GM21737 (cell line): Measurements from ENCODE around the gene SLC15A3.
"Not testable (repeated sequence)": the region's sequence is repeated elsewhere in the genome, so short reads cannot be mapped to it uniquely, and the experiment has no call there.

Experiments used
- ATAC-seq: cut with Tn5 transposase; IDR thresholded peaks from one replicate; pipeline ENCODE4 v1.9.1; 2021; ENCODE audit warnings: mild to moderate bottlenecking, moderate library complexity; ENCODE audit not compliant: unreplicated experiment

The SLC15A3 gene

DNA sequence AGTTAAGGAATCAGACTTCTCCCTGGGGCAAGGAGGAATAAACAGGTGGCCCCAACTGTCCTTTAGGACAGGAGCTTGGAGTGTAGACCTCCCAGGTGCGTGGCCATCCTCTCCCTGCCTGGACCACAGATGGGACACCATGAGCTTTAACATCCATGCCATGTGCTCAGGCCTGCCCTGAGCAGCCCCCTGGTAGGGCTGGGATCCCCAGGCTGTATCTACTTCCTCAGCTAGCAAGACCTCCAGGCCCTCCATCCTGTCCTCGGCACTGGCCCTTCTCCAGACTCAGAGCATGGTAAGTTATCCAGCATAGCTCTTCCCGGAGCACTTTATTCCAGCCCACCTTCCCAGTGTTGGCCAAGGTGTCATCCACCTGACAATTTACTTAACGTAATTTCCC is 25.2 kb upstream of the SLC15A3 start:
- no peak for ATAC-seq

DNA sequence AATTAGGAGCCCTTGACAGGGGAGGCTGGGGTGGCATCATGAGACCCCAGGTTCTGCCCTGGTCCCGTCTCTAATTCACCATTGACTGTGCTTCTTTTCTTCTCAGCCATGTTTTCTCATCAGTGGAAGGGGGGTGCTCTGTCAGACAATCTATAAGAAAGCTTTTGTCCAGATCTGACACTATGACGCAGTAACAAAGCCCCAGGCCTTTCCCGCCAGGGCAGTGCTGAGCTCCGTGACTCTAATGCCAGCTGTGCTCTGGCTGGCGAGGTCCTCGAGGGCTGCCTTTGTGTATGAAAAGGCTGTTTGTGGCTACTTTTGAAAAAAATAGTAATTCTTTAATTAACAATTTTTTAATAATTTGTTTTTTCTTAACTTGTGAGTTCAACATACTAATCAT is 22.8 kb upstream of the SLC15A3 start:
- ATAC-seq, result no peak

DNA sequence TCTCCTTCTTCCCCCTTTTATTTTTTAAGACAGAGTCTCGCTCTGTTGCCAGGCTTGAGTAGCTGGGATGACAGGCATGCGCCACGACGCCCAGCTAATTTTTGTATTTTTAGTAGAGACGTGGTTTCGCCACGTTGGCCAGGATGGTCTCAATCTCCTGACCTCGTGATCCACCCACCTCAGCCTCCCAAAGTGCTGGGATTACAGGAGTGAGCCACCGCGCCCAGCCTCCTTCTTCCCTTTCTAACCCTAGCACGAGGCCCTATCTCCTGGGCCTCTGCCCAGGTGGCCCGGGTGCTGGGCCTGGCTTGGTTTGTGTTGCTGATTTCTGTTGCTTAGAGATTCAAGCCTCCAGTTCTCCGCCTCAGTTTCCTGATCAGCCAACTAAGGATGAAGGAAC is 22.3 kb upstream of the SLC15A3 start:
- ATAC-seq, result not testable (repeated sequence)

DNA sequence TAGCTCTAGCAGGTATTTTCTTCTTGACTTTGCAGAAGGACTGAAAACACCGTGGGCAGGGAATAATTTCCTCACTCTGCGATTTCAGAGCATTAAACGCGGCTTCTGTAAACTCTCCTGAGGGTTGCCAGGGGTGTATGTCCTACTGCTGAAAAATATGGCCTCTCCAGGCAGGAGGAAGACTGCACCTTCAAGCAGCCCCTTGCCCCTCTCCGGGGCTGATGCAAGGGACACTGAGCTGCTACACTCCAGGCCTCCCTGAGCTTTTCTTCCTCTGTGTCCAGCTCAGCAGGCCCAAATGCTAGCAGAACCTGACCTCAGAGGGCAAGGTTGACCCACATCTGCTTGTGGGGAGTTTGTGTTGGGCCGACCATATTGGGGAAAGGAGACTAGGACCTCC is 21.7 kb upstream of the SLC15A3 start:
- no peak for ATAC-seq

DNA sequence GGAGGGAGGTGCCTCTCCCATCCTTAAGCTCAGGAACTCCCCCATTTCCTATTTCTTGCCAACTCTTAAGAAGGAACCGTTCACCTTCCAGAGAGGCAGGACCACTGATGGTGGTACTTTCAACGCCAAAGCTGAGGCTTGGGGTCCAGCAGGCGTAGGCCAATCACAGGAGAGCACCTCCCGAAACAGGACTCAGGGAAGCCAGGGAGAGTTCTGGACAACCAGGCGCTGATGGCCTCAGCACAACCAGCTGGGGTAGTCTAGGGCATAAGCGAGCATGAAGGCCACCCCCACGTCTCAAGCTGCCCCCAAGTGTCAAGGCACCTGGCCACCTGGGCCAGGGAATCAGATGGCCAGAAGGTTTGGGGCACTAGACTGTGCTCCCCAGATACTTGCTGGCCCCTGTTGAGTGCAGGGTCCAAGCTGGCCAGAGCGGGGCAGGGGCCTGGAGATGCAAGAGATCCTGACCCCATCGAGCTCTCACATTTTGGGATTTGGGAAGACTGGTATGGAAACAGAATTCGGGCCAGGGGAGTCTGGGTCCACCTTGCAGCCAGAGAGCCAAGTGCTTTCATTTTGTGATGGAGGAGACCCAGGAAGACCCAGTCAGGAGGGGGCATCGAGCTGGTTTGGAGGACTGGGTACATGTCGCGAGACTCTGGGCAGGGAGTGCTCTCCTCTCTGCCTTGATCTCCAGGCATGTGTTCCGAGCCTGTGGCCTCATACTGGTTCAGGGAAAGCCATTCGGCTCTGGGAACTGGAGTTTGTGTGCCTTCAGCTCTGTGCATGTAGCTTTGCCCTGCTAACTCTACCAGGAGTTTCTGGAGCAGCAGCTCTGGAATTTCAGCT is 20.4 kb upstream of the SLC15A3 start:
- no peak for ATAC-seq

DNA sequence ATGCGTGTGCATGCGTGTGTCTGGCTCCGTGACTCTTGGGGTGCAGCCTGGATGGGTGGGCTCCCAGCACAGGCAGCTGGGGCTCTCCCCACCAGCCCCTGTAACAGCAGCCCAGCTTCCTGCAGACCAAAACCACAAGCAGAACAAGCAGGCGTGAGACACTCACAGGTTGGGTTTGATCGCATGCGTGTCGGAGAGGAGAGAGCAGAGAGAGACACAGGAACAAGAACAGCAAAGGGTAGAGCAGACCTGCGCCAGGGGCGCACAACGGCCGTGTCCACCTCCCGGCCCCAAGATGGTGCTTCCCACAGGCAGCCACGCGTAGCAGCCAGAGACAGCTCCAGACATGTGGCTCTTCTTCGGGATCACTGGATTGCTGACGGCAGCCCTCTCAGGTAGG is 19.5 kb upstream of the SLC15A3 start, which contains the start of gene CD6:
TSS of gene CD6 (plus strand) at position 161 of the 400 bp plus-strand sequence. CDS start at position 347, 186 bp downstream.
- no peak for ATAC-seq

DNA sequence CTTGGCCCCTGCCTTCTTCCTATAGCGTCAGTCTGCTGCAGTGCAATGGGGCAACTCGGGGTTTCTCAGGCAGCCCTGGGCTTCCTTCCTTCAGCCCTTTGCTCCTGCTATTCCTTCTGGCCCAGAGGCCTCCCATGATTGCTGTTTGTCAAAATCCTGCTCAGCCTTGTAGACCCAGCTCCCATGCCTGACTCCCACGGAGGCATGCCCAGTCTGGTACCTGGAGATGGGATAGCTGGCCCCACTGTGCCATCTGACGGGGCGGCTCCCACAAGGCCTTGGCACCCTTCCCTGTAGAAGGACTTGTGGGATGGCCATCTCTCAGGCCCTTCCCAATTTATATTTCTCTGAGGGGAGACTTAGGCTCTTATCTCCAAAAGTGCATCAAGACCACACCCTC is 18.9 kb upstream of the SLC15A3 start:
- no peak for ATAC-seq

DNA sequence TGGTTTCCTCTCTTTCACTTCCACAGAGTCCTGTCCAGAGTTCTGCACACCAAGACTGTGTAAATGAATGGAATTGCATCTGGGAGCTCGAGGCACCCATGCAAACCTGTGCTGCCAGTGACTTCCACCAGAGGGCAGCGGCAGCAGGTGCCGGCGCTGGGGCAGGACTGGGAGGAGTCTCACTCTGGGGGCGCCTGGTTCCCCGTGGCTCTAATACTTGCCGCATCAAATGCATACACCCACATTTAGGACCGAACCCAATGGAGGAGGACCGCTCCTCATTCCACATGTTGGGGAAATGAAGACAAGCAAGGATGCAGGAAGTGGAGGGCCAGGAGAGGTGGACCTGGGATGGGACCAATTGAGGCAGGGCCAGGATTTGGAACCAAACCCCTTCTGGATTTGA is 18.4 kb upstream of the SLC15A3 start:
- ATAC-seq, result no peak

DNA sequence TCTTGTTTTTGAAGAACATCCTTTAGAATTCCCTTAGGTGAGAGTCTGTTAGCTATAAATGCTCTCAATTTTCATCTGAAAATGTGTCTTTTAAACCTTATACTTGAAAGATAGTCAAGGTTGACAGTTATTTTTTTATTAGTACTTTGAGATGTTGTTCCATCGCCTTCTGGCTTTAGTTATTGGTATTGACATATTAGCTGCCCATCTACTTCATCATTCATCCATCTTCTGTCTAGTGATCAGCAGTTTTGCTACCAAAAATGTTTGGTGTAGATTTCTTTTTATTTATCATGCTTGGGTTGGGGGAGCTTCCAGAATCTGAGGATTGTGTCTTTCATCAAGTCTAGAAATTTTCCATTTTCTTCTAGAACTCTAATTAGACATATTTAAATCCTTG is 16.2 kb upstream of the SLC15A3 start:
- ATAC-seq, result no peak

DNA sequence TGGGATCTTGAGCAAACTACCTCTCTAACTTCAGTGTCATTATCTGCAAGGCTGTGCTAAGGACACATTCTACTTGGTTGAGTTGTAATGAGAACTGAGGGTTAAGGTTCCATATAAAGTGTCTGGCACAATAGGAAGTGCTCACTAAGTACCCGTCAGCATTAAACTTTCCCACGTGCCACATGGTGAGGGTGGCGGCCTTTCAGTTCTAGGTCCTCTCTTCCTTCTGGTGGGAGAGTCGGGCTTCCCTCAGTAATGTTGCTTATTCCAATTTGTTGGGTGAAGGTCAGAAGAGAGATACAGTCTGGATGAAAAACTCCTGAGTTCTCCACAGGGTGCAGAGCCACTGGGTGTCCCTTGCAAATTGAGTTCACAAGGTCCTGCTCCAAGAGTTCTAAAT is 14.9 kb upstream of the SLC15A3 start:
- no peak for ATAC-seq

DNA sequence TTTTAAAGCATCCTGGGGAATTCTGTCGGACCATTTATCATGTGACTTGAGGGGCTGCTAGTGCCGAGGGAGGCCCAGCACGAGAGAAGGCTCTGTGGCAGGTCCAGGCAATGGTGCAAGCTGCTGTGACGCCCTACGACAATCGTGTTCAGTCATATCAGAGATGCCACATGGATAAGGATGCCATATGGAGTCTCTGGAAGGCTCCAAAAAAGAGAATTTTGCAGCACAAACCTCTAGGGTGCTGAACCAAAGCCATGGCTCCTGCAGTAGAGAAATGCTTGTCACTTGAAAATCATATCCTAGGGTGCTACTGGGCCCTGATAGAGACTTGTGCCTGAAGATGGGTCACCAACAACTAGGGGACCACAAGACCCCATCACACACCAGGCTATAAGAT is 12.8 kb upstream of the SLC15A3 start:
- ATAC-seq, result no peak

DNA sequence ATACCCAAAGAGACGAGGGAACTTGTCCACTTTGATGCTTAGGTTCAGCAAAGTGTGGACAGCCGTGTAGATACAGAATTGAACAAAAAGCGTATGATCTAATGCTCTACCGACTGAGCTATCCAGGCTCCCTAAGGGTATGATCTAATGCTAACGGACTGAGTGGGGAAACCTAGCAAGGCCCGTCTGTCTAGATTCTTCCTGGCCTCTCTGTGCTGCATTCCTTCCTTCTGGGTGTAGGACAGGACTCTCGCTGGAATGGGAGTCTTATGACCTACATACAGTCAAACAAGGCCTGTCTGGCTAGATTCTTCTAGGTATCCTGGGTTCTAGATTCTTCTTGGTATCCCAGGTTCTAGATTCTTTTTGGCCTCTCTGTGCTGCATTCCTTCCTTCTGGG is 8.4 kb upstream of the SLC15A3 start:
- ATAC-seq, result no peak

DNA sequence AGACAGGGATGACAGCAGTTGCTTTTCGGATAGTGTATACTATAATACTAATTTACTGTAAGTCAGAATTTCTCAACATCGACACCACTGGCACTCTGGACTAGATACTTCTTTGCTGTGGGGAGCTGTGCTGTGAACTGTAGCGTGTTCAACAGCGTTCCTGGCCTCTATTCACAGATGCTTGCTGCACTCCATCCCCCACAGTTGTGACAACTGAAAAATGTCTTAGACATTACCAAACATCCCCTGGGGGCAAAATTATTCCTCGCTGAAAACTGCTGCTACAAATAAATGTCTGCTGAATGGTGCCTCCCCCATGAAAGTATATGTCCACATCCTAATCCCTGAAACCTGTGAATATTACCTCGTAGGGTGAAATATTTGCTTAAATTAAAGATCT is 7.5 kb upstream of the SLC15A3 start:
- no peak for ATAC-seq

DNA sequence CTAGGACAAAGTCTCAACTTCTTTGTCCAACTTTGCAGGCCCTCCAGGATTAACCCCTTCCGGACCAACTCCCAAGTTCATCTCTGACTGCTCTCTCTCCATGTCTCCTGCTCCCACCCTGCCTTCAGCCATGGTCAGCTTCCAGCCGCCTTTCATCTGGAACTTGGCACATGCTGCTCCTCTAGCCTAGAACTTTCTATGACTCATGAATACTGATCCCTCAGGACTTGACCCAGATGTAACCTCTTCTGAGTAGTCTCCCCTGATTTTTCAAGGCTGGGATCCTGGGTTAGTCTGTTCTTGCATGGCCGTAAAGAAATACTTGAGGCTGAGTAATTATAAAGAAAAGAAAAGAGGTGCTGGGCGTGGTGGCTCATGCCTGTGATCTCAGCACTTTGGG is 5.2 kb upstream of the SLC15A3 start:
- ATAC-seq, result no peak

DNA sequence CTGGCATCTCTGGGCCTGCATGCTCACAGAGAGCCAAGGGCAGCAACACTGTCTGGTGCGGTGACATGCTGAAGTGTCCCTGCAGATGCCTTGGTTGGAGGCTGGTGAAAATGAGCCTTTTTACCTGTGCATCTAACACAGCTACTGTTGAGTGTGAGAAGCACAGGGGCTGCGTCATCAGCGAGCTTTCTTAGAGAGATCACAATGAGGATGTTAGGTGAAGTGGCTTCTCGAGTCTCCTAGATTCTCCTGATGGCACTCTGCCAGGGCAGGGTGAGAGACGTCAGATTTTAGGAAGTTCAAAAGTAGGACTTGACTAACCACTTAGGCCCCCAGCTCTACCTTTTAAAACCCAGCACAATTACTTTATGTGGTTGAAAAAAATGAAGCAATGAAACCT is 3.6 kb upstream of the SLC15A3 start:
- no peak for ATAC-seq

DNA sequence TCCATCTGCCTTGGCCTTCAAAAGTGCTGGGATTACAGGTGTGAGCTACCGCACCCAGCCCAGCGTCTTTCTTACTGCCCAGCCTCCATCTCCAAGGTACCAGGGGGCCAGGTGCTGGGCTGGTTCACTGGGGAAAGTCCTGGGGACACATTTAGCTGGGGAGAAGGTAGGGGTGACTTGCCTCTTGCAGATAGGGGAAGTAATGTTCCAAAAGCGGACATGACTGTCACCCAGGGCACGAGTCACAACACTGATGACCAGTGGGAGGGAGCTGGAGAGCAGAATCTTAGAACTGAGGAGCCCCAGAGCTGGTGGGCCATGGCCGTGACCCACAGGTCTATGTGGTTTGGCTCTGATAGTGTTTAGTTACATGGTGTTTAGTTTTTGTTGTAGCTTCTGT is 2.4 kb upstream of the SLC15A3 start:
- ATAC-seq, result no peak

DNA sequence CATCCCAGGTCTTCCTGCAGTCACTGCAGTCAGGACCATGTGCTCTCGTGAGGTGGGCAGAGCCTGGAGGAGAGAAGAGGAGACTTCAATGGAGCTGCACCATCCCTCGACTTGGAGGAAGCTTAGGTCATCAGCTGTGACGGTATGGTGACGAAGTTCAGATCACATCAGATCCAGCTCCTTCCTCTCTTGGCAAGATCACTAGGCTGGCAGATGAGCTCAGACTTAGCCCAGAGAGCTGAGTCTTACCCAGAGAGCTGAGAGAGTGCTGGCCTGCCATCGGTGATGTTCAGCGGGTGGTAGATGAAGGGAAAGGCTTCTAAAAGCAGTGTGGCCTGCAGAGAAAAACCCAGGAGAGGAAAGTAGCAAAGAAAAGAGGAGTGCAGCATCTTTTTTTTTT is 1.8 kb upstream of the SLC15A3 start:
- ATAC-seq, result no peak

DNA sequence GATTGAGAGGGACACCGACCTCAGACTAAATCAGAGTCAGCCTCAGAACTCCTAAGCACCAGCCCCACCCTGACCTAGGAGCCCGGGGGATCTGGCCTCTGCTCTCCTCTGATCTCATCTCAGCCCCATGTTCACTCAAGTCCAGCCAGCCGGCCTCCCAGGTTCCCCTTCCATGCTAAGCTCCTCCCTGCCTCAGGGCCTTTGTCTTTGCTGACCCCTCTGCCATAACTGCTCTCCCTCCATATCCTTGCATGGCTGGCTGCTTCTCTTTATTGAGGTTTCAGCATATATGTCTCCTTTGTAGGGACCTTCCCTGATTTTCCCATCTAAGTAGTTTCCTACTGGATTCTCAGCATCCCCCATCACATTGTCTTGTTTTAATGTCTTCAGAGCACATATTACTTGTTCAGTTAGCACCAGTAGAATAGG is 780 bp upstream of the SLC15A3 start:
- no peak for ATAC-seq

DNA sequence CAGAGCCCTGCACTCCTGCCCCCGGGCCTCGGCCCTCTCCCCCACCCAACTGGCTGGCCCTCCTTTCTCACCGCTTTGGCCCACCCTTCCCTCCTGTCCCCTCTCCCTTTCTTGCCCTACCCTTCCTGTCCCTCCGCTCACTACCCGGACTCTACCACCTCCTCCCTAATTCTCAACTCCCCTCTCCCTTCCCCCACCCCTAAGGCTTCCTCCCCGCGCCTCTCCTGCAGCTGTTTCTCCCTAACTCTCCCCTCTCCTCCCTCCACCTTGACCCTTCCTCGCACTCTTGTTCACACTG is 421 bp downstream of the SLC15A3 start:
- ATAC-seq, result no peak

DNA sequence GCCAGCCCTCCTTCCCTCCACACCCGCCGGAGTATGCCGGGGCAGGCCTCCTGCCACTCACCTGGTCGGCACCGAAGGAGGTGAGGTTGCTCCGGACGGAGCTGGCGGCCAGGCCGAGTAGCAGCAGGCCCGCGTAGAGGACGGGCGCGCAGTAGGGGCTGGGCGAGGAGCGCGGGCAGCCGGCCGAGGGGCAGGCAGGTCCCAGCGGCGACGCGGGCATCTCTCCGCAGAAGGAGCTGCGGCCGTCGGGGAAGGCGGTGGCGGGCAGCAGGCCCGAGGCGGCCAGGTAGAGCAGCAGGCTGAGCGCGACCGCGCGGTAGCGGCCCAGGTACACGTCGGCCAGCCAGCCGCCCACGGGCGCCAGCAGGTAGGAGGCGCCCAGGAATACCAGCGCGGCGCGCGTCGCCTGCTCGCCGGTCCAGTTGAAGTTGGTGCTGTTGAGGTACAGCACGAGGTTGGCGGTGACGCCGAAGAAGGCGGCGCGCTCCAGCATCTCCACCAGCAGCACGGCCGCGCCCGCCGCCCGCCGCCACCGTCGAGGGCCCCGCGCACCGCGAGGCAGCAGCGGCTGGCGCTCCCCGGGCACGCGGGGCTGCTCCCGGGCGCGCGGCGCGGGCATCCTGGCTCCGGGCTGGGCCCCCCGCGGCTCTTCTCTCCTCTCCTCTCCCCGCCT is 907 bp downstream of the SLC15A3 start:
- no peak for ATAC-seq

DNA sequence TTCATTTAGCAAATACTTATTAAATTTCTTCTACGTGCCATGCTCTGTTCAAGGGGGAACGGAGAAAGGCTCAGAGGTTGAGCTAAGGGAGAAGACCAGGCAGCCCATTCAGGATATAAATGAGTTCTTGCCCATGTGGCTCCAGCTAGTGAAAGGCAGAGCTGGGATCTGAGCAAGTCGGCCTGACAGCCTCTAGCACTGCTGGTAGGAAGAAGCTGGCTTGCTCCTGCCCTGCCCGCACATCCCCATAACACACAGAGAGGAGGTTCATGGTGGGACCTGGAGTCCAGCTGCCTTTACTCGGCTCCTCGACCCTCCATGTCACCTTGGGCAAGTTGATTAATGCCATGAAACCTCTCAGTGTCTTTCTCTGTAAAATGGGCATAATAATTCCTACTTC is 2.0 kb downstream of the SLC15A3 start:
- ATAC-seq, result no peak

DNA sequence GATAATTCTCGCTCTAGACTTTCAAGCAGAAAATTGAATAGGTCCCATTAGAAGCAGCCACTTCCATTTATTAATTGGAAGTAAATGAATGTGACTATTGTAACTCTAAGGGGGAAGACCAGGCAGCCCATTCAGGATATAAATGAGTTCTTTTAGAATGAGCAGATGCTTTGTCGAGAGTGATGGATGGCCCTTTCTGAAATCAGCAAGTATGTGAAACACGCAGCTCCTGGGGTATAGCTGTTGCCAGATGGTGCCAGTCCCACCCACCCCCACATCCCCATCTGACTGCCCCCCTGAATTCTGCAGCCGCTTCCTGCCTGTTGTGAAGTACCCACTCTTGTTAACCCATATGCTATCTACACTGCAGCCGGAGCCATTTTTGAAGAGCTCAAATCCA is 3.7 kb downstream of the SLC15A3 start:
- ATAC-seq, result no peak

DNA sequence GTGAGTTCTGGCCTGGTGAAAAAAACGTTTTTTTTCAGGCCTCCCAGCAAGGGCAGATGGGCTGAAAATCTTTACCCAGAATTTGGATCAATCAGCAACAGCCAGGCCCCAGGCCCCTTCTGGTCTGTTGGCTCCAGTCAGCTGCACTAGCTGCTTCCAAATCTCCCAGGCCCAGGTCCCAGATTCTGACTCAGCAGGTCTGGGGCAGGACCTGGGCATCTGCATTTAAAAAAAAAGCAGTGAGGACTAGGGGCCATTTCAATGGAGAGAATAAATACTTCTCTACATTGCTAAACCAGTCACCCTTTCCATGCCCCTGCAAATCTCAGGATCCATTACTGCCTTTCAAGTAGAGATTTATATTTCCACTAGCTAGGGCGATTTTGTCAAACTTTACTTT is 4.3 kb downstream of the SLC15A3 start:
- ATAC-seq, result no peak
